D341Med (cell line): Measurements from ENCODE around the gene SURF2.

Experiments used
- DNase-seq: peaks from one replicate; pipeline ENCODE4 v3.0.0; 2012; ENCODE audit warnings: low spot score

SURF2 gene

GRCh38 chr9:133335924-133336811, 20.2 kb upstream of the SURF2 start, which contains the start of gene SURF6:
Gene SURF6, minus strand, starts transcription at chr9:133336188. Its CDS starts 56 bp downstream, at chr9:133336132.
- DNase-seq = peak; percentile 96

- no peak for DNase-seq
Observed at GRCh38 chr9:133339641-133340040, 16.7 kb upstream of the SURF2 start.

DNA sequence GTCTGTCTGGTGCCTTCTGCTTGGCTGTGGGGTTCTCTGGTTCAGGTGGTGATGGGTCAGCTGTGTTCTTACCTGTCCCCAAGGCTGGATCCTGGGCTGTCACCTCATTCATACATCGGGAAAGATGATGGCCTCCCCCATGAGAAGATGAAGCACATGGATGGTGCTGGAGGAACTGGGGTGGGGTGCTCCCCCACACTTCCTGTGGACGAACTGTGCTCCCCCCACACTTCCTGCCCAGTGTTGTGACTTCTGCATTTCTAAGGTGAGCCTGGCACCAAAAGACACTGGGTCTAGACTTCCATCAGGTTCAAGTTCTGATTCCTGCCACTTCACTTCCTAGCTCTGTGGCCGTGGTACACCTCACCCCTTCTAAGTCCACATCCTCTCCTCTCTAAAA, 16.1 kb upstream of the SURF2 start:
- no peak for DNase-seq

DNA sequence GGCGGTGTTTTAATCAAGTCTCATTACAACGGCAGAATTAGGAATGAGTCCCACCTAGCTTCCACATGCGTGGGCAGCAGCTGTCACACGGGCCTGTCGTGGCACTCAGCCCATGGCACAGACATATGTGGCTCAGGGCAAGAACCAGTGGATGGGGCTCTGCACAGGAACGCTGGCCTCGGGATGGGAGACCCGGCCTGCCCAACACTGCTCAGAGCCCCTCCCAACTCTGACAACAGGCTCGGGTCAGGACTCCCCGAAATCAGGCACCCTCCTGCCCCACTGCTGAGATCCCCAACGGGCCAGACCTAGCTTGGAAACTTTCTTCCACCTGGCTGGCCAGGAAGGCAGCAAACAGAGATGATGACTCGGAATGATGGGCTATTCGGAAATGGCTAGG, 15.4 kb upstream of the SURF2 start:
- DNase-seq = no peak

GRCh38 chr9:133341369-133342068, 14.8 kb upstream of the SURF2 start:
- DNase-seq = no peak

- DNase-seq = no peak
Observed at GRCh38 chr9:133342069-133342406, 14.3 kb upstream of the SURF2 start.

GRCh38 chr9:133342570-133342969, 13.8 kb upstream of the SURF2 start:
- no peak for DNase-seq

DNA sequence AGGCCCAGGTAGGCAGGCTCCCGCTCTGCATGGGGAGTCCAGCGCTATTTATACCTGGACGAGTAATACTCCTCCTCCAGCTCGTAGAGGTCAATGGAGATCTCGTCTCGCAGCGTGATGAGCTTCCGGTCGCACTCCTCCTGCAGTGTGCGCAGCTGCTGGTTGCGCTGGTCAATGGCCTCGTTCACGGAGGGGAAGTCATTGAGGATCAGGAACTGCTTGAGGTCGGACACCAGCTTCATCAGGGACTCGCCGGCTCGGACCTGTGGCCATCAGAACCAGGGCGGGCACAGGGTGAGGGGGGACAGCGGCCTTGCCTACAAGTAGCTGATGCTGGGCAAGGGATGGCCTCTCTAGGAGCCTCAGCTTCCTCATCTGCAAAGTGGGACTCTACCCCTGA, 12.3 kb upstream of the SURF2 start:
- no peak for DNase-seq

DNA sequence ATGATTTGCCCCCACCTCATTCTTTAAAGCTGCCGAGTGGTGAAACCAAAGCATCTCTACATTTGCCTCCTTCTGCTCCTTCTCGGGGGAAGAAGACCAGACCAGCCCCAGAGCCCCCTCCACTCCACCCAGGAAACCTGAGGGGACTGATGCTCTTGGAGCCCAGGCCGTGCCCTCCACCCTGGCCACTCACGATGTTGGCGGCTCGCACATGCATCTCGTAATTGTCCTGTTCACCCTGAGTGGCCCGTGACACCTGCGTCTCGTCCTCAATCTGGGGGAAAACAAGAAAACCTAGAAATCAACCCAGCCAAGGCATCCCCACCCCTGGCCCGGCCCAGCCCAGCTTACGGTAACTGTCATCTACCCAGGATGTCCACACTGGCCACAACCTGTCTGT, 11.4 kb upstream of the SURF2 start:
- no peak for DNase-seq

- DNase-seq = no peak
Observed at GRCh38 chr9:133345596-133345995, 10.8 kb upstream of the SURF2 start.

- no peak for DNase-seq
Observed at GRCh38 chr9:133346021-133346785, 10.1 kb upstream of the SURF2 start.

DNA sequence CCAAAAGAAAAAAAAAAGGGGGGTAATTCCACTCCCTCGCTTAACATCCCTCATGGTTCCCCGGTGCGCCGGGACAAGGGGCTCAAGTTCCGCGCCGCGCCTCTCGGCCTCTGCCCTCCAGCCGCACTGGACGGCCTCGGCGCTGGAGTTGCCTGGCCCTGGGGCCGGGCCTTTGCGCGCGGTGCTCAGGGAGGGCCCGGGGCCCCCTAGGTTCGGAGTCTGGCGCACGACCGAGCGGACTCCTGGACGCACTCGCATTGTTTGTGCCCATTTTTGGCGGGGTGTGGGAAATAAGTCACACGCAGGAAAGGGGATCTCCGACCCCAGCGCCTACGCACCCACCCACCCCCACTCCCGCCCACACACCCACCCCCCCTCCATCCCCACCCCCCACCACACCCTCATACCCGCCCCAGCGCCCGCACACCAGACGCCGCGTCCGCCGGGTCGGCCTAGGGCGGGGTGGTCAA, 8.8 kb upstream of the SURF2 start:
- DNase-seq = peak; percentile 75

- peak; percentile 89 for DNase-seq
Observed at GRCh38 chr9:133347985-133348717, 8.2 kb upstream of the SURF2 start, which contains the start of the genes MED22 and RPL7A. Gene MED22, minus strand, starts transcription at chr9:133348131. Its CDS starts 1,469 bp downstream, at chr9:133346662. Gene RPL7A, plus strand, starts transcription at chr9:133348218. Its CDS starts 26 bp downstream, at chr9:133348244.

DNA sequence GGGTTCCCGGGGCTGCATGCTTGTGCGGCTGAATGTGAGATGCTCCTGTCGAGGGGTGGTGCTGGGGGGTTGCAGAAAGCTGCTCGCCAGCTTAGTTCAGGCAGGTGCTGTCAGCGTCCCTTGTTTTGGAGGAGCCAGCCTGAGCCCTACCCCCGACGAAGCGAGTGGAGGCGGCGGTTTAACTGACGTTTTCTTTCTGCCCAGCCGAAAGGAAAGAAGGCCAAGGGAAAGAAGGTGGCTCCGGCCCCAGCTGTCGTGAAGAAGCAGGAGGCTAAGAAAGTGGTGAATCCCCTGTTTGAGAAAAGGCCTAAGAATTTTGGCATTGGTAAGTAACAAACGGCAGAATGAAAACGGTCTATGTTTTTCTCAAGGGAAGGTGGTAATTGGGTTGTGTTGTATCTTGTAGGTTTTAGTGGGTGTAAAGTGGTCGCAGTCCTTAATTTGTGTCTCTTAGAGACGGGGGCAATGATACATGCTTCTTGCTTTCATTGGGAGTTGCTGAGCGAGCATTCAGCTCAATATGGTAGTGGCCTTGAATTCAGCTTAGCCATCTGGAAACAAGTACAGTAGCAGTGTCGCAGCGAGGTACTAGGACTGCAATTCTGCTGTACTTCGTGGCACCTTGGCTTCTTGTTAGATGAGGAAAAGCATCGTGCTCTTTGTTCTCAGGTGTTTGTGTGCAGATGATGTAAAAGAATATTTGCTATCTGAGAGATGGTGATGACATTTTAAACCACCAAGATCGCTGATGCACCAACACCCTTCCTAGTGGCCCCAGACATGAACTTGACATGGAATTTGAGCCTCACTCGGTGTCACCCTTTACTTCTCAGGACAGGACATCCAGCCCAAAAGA, 7.4 kb upstream of the SURF2 start:
- DNase-seq = no peak

GRCh38 chr9:133349965-133350616, 6.3 kb upstream of the SURF2 start:
- DNase-seq = no peak

GRCh38 chr9:133351526-133351907, 4.8 kb upstream of the SURF2 start:
- no peak for DNase-seq

DNA sequence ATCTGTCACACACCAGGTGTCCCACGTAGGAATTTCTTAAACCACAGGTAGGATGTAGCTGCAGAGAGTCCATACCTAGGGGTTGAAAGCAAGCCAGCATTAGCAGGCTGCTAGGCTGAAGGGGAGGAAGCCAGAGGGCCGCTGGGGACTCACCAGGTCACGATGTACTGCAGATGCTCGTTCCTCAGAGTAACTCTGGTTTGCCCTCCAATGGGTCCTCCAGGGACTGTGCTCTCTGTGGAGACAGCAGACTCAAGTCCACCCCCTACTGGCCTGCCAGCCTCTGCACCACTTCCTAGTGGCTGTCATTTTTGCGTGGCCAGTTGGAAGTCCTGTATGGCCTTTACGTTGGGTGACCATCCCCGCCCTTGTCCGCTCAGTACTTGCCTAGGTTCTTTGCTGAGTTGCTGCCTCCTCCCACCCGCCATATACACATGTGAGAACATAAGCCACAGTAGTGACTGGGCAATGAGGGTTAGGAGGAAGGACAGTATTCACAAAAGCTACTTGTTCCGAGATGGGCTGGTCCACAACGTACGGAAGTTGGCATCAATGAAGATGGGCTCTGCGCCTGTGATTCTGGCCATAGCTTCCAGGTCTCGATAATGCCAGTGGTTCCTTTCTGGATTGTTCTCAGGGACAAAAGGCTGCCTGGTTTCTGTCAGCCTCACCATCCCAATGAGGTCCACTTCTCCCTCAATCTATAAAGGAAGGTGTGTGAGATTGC, 4.3 kb upstream of the SURF2 start:
- DNase-seq = no peak

GRCh38 chr9:133352635-133353340, 3.6 kb upstream of the SURF2 start:
- no peak for DNase-seq

DNA sequence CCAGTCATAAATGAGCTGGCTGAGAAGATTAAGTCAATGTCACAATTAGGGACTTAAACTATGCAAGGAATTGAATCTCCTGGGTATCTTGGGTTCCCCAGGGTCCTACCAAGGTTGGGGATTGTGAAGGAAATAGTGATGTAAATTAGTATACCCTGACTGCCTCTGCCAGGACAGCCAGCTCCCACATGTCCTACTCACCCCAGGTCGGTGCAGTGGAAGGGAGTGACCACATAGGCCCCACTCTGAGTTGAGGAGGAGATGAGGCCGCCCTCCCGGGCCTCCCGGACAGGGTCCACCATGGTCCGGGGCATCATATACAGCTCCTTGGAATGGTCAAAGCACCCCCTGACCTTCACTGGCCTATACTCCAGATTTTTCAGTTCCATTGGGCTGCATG, 2.8 kb upstream of the SURF2 start:
- no peak for DNase-seq
